ENCODE results near the gene YARS1. TPM values are rescaled to one million over a fixed set of nuclear protein-coding genes. Genes with fewer than 3 reads are reported as not detected.

Gene YARS1
- total RNA-seq, 1 experiment from 2014 or later, result 194 TPM

GRCh38 chr1:32758177-32758794 lies 58.9 kb downstream of the YARS1 start:
- H2BK12ac ChIP-seq (ENCODE audit: insufficient read length, low read depth, low read length), result peak overlapping the region; percentile 55
- peaks cover 73 to 79% of the 10 kb centered on the region in 2 experiments for H3K4me1 Mint-ChIP-seq
- H3K79me2 ChIP-seq (ENCODE audit: insufficient read depth, low read length), result peaks cover 18% of the 10 kb centered on the region; the same call in 1 of the 2 replicates
- H2AFZ ChIP-seq (ENCODE audit: low read length), result no peak overlapping the region
- H4K8ac ChIP-seq (replicated peaks; ENCODE audit: insufficient read length, low read depth, low read length), result no peak overlapping the region
- TF ChIP-seq CTCF (conservative IDR thresholded peaks at IDR 0.05), result no peak
- H3K23me2 ChIP-seq (ENCODE audit: insufficient read length, low read depth, low read length, poor library complexity, severe bottlenecking), result peaks cover 9% of the 10 kb centered on the region
- WGBS (ENCODE audit: extremely low coverage, insufficient read length, low lambda C conversion rate), result no CpG with 5 or more reads among the region's 7 CpGs
- no peak overlapping the region for H3K4ac ChIP-seq (ENCODE audit: low read depth, low read length)
- H3K18ac ChIP-seq (ENCODE audit: insufficient read length, low read depth, low read length), result no peak overlapping the region
- H3K79me1 ChIP-seq (ENCODE audit: insufficient read depth, low read depth, low read length, poor library complexity, severe bottlenecking), result no peaks in the 10 kb centered on the region
- H3K9me3 ChIP-seq (ENCODE audit: control insufficient read depth, low read depth, low read length), result no peaks in the 10 kb centered on the region
- peaks cover 27% of the 10 kb centered on the region; the same call in 1 of the 2 replicates for H3K4me1 ChIP-seq (ENCODE audit: insufficient read depth, low read length)
- H3K23ac ChIP-seq (ENCODE audit: insufficient read length, low read depth, low read length), result no peak overlapping the region
- no peak overlapping the region for H3K9ac ChIP-seq (ENCODE audit: extremely low read depth, insufficient read length, low read length)
- no peak overlapping the region for H2BK15ac ChIP-seq (ENCODE audit: low read depth, low read length)
- no peak overlapping the region for H2BK120ac ChIP-seq (ENCODE audit: low read depth, low read length, poor library complexity, severe bottlenecking)
- no peak overlapping the region for H2AK5ac ChIP-seq (ENCODE audit: insufficient read length, low read length)
- no peak overlapping the region for H3K14ac ChIP-seq (ENCODE audit: insufficient read depth, low read length)
- H3K27ac ChIP-seq (ENCODE audit: insufficient read length, low read depth, low read length), result peak overlapping the region; percentile 96
- H3T11ph ChIP-seq (ENCODE audit: low read length), result no peak overlapping the region
- H3K4me2 ChIP-seq (ENCODE audit: insufficient read depth, insufficient read length, low read length), result no peak overlapping the region
- H3K27me3 ChIP-seq (ENCODE audit: insufficient read depth, low read length), result no peaks in the 10 kb centered on the region
- no peak for DNase-seq
- H3K27me3 Mint-ChIP-seq (ENCODE audit: low read depth), result no peaks in the 10 kb centered on the region
- peaks cover 2 to 10% (median 5%) of the 10 kb centered on the region in 3 experiments for H3K36me3 Mint-ChIP-seq (ENCODE audit: insufficient read depth in 1 of 3, low read depth in 3 of 3)
- peak overlapping the region in 1 of 2 experiments; percentile 48; a peak in 1 of 5 replicates for H3K4me3 Mint-ChIP-seq
- peak overlapping the region; percentile 98 to 100 (median 99); a peak in 5 of 7 replicates for H3K27ac Mint-ChIP-seq
- no peak overlapping the region for H4K5ac ChIP-seq (ENCODE audit: insufficient read length, low read depth, low read length)
- no peaks in the 10 kb centered on the region for H3K9me3 Mint-ChIP-seq
- H2BK5ac ChIP-seq (ENCODE audit: insufficient read length, low read length), result no peak overlapping the region
- H4K91ac ChIP-seq (ENCODE audit: insufficient read length, low read depth, low read length), result peak overlapping the region; percentile 8
- H3K56ac ChIP-seq (ENCODE audit: insufficient read length, low read depth, low read length), result no peak overlapping the region
- H2BK20ac ChIP-seq (ENCODE audit: low read depth, low read length, poor library complexity, severe bottlenecking), result no peak overlapping the region
- H4K20me1 ChIP-seq (ENCODE audit: control insufficient read depth, insufficient read depth, insufficient read length), result no peaks in the 10 kb centered on the region
